Epithelial cell of proximal tubule (primary cell): ENCODE data around the gene PTTG1IP. TPM values are rescaled to one million over a fixed set of nuclear protein-coding genes. Genes with fewer than 3 reads are reported as not detected.
A peak's percentile ranks its signal among the peaks of the same experiment; 100 is the strongest.

Source experiments
- DNase-seq: peaks from one replicate; pipeline ENCODE4 v3.0.0-alpha.2; 2011; ENCODE audit warnings: low read depth
- H3K4me3 ChIP-seq: 2 replicates; pipeline ENCODE4 v1.5.1; 2011; ENCODE audit warnings: low read depth, mild to moderate bottlenecking, low read length
- total RNA-seq: library from RNA; depleted of rRNA; stranded (reverse); fragments of >200 nt; gene quantifications from 2 replicates; pipeline ENCODE4 v1.2.3, GENCODE V29; 2015
- TF ChIP-seq, protein P1 (sequence below): conservative IDR thresholded peaks from 2 replicates; pipeline ENCODE4 v1.5.1; 2012; ENCODE audit warnings: low read depth, mild to moderate bottlenecking, low read length

The PTTG1IP gene
- total RNA-seq, 1 donor from 2014 or later, result 311 TPM

DNA sequence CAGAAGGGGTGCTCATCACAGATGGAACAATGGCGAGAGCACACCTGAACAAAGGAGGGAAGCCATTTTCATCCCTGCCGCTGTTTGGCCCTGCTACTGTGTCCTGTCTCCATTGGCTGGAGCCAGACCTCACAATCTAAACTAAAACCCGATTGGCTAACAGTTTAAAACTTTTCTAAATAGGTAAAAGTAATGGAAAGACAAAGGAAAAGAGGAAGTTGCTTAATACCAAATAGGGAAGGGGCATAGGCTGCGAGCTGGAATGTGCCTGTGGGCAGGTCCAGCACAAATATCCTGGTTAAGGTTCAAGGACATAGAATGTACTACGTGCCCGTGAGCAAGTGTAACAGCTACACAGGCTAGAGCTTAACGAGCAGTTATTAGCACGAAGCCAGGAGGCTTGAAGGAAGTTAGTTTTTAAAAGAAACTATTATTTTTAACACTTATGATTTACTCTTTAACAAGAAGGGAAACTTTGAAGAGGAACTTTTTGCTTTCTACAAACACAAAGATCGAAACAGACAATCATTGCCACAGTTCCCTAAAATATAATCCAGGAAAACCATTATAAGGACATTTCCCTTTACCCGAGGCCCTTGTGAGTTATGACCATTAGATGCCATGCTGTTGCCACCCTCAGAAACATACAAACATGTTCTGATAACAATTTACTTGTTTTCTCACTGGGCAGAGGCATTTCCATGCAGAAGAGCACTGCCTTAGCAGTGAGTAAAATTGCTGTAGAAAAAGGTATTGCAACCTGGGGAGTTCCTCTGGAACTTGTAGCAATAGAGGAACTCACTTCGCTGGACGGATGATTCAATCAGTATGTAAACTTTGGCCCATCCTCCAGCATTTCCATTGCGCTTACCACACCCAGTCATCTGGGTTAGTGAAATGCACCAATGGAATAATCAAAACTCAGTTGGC lies 4.8 kb upstream of the PTTG1IP start:
- no peak overlapping the region for H3K4me3 ChIP-seq
- no peak for DNase-seq
- TF ChIP-seq, protein P1, sequence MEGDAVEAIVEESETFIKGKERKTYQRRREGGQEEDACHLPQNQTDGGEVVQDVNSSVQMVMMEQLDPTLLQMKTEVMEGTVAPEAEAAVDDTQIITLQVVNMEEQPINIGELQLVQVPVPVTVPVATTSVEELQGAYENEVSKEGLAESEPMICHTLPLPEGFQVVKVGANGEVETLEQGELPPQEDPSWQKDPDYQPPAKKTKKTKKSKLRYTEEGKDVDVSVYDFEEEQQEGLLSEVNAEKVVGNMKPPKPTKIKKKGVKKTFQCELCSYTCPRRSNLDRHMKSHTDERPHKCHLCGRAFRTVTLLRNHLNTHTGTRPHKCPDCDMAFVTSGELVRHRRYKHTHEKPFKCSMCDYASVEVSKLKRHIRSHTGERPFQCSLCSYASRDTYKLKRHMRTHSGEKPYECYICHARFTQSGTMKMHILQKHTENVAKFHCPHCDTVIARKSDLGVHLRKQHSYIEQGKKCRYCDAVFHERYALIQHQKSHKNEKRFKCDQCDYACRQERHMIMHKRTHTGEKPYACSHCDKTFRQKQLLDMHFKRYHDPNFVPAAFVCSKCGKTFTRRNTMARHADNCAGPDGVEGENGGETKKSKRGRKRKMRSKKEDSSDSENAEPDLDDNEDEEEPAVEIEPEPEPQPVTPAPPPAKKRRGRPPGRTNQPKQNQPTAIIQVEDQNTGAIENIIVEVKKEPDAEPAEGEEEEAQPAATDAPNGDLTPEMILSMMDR, result no peak

DNA sequence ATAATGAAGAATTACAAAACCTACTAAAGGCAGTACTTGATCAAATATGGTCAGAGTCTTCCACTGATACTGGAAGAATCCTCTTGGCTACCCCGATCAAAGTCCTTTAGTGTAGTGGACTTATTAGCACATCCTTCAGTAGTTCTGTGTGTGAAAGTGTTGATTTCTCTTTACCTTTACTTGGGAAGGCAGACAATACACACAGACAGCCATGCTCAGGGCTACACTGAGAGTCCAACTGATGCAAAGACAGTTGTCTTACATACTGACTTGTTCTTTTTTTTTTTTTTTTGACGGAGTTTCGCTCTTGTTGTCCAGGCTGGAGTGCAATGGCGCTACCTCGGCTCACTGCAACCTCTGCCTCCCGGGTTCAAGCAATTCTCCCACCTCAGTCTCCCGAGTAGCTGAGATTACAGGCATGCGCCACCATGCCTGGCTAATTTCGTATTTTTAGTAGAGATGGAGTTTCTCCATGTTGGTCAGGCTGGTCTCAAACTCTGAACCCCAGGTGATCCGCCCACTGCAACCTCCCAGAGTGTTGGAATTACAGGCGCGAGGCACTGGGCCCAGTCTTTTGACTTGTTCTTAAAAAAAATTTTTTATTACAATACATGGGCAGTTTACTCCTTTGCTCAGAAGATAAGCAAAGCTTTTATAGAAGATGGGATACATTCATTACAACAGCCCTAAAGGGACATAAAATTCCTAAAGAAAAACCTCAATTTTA lies 3.5 kb upstream of the PTTG1IP start:
- DNase-seq, result no peak
- no peak overlapping the region for H3K4me3 ChIP-seq
- TF ChIP-seq, protein P1, result no peak

DNA sequence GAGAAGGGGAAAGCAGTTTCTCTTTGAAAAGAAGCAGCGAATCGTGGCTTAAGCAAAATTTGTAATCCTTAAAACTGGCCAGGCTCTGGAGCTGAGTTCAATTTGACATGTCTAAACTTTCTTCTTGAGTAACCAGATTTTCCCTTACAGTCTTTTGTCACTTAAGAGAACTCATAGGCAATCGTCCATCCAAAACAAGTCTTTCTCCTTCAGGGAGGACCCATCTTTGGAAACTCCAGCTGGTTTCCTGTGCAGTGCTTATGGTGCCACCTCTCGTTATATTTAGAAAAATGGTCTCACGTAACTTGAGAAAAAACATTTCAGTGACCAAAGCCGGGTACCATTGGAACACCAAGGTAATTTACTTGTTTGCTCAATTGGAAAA lies 1.8 kb upstream of the PTTG1IP start:
- H3K4me3 ChIP-seq, result peak overlapping the region; percentile 94
- no peak for DNase-seq
- TF ChIP-seq, protein P1, result peak; percentile 34

DNA sequence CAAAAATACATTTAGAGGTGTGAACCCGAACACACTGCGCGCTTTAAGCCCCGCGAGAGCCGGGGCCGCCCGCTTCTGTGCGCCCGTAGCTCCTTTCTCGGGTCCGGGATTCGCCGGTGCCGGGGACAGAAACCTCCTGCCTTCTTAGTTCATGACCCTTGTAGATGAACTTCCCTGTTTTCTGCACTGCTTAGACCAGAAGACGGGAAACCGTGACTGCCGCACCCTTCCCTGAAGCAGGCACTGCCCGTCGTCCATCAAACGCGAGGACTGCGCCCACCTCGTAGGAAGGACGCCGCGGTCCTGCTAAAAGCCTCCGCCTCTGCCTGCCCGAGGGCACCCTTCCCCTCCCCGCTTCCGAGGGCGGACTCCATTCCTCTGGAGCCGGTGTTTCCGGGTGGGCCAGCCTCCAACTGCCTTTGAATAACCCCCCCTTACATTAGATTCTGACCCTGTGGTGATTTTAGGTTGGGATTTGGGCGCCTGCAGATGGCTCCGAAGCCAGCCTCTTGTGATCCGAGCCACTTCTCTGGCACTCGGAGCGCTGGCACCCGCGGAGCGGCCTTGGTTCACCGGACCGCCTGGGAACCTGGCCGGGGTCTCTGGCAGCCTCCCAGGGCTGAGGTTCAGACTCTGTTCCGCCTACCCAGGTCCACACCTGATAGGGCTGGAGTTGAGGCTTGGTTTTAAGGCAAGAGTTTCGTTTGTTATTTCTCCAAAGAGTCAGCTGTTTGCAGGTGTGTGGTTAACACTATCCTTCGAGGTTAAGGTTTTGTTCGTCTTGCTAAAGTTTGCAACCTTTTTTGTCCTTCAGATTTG lies 1.2 kb upstream of the PTTG1IP start:
- no peak for DNase-seq
- peak overlapping the region; percentile 94 for H3K4me3 ChIP-seq
- TF ChIP-seq, protein P1, result no peak

DNA sequence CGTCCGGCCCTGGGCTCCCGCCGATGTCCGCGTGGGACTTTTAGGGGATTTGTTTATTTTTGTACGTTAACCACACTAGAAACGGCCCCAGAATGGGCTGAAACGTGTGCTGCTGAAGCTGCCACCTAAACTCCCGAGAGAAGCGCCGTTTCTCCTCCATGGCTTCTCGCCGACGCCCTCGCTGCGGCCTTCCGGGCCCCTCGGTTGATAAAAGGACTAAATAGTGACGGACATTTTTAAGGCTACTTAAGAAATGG lies 678 bp upstream of the PTTG1IP start:
- TF ChIP-seq, protein P1, result no peak
- peak overlapping the region; percentile 94 for H3K4me3 ChIP-seq

DNA sequence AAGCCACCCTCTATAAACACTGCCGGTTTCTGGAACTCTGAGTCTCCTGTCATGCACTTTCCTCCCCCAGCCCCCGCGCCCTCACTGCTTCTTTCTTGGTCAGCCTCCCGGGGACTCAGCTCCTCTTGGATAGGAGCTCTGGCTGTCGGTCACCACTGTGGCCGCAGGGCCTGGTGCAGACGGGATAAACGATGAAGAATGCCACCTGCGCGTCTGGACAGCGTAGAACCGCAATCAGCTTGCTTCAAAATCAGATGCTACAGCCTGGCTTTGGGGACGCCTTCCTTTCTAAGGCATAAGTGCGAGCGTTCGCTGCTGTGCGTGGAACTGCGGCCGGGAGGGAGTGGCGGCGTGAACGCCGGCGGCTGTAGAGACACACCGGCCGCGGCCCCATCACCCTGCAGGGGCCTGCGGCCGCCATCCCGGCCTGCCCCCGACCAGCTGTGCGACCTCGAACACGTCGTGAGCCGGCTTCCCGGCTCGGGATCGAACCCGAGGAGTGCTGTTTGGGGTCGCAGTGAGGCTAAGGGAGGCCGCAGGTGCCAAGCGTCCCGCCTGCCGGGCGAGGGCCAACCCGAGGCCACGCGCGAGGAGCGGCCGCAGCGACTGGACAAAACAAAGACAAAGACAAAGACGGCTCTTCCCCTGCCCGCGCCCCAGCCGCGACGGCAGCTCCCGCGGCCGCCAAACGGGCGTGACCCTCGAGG lies 688 bp downstream of the PTTG1IP start:
- TF ChIP-seq, protein P1, result no peak
- DNase-seq, result no peak

More for the DNA sequence above, 678 bp upstream of the PTTG1IP start:
- DNase-seq, result no peak

More for the DNA sequence above, 688 bp downstream of the PTTG1IP start:
- H3K4me3 ChIP-seq, result peak overlapping the region; percentile 94
